Upper lobe of left lung (tissue), 6 donors: ENCODE results near the gene SCAI. TPM values are rescaled to one million over a fixed set of nuclear protein-coding genes. Genes with fewer than 3 reads are reported as not detected.

Source experiments
- ATAC-seq, 2 donors: fragments of 200-7000 bp; cut with Tn5 transposase; one replicate each; pipeline ENCODE4 v1.9.1; 2022; ENCODE audit warnings: mild to moderate bottlenecking in 2 of 2, moderate library complexity in 2 of 2; ENCODE audit not compliant: low FRiP score in 2 of 2
- DNase-seq, 2 donors: peaks; one replicate each; pipeline ENCODE4 v3.0.0-alpha.2; 2019 to 2020
- H3K27ac ChIP-seq, 4 donors: fragments of 200-600 bp; sonication (generic); one replicate each; pipeline ENCODE4 v1.5.1; 2016 to 2019
- H3K27me3 ChIP-seq, 4 donors: fragments of 200-600 bp; sonication (generic); one replicate each; pipeline ENCODE4 v1.5.1; 2017 to 2019
- H3K36me3 ChIP-seq, 4 donors: fragments of 200-600 bp; sonication (generic); one replicate each; pipeline ENCODE4 v1.5.1; 2016 to 2019
- H3K4me1 ChIP-seq, 4 donors: fragments of 200-600 bp; sonication (generic); one replicate each; pipeline ENCODE4 v1.5.1; 2018 to 2019
- H3K4me3 ChIP-seq, 4 donors: fragments of 200-600 bp; sonication (generic); one replicate each; pipeline ENCODE4 v1.5.1; 2017 to 2019; ENCODE audit warnings: mild to moderate bottlenecking in 2 of 4, moderate library complexity in 1 of 4
- H3K9me3 ChIP-seq, 4 donors: fragments of 200-600 bp; sonication (generic); one replicate each; pipeline ENCODE4 v1.5.1; 2018 to 2019
- CTCF ChIP-seq, 6 experiments: fragments of 450-650 bp in 4 of 6; fragments of 200-600 bp in 2 of 6; sonication (generic) in 2 of 6; IDR thresholded peaks; one replicate each; pipeline ENCODE4 v1.5.1; 2016 to 2019; ENCODE audit warnings: antibody characterized with exemption in 6 of 6
- EP300 ChIP-seq, 4 donors: sonication (generic); formaldehyde crosslinking; IDR thresholded peaks; one replicate each; pipeline ENCODE4 v1.5.1; 2017; ENCODE audit warnings: antibody characterized with exemption in 4 of 4, control low read depth in 2 of 4
- POLR2A ChIP-seq, 4 donors: fragments of 450-650 bp; IDR thresholded peaks; one replicate each; pipeline ENCODE4 v1.5.1; 2016 to 2017; ENCODE audit warnings: antibody characterized with exemption in 4 of 4, mild to moderate bottlenecking in 2 of 4
- POLR2AphosphoS5 ChIP-seq, 2 donors: sonication (generic); formaldehyde crosslinking; IDR thresholded peaks; one replicate each; pipeline ENCODE4 v1.5.1; 2017; ENCODE audit warnings: antibody characterized with exemption in 2 of 2
- WGBS, 2 donors: methylation state at CpG; one replicate each; pipeline ENCODE4 v1.1.5; 2017 to 2018; 5-methylcytosine and 5-hydroxymethylcytosine counted together
- total RNA-seq, 6 donors: library from RNA; depleted of rRNA in 4 of 6; stranded (reverse); fragments of >200 nt in 4 of 6; gene quantifications; one replicate each; pipeline versions ENCODE4 v1.1.0 to v1.2.1, GENCODE V29; 2016 to 2021
- donor health status: DM: no; HTN: no; CAD: no; lungs with moderate emphysema.
- donor health status: DM: no; HTN: yes; CAD: no; lungs with severe emphysema.

SCAI gene
- total RNA-seq, 6 donors from 2014 or later = 12.9 to 77.5 (median 23.4) TPM

- WGBS, 2 donors = 81 to 92% methylated on average over 2 of the region's 2 CpGs
- Histone ChIP-seq H3K27ac (no peak overlapping the region), H3K36me3 (peaks cover 0 to 10% (median 0%) of the 10 kb centered on the region in 4 donors), H3K4me3 (no peak overlapping the region), H3K9me3 (no peaks in the 10 kb centered on the region), H3K4me1 (no peaks in the 10 kb centered on the region), H3K27me3 (no peaks in the 10 kb centered on the region)
- no peak for TF ChIP-seq POLR2A (IDR thresholded peaks at IDR 0.05)
- no peak for TF ChIP-seq POLR2AphosphoS5 (IDR thresholded peaks at IDR 0.05)
- TF ChIP-seq EP300 (IDR thresholded peaks at IDR 0.05) = no peak
- no peak for TF ChIP-seq CTCF (IDR thresholded peaks at IDR 0.05)
- ATAC-seq = no peak
- DNase-seq = no peak
Measured at GRCh38 chr9:125008599-125008998, 134.7 kb downstream of the SCAI start.

DNA sequence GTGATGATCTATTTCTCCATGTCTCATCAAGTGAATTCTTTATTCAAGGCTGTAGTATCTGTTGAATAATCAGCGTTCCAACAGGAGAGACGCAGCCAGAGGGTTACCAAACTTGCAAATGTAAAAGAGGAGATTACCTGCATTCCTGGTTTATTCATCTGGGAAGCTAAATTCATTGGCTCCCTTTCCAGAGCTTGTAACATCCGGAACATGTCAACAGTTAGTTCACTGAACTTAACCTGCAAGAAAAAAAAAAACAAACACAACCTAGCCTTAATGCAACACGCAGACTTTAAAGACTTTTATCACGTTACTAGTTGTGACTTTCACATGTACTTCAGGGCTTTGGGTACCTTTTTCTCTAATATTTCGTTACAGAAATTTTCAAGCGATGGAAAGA lies 140.0 kb downstream of the SCAI start:
- no peak overlapping the region for H3K27ac ChIP-seq
- TF ChIP-seq POLR2AphosphoS5 (IDR thresholded peaks at IDR 0.05) (no peak), POLR2A (IDR thresholded peaks at IDR 0.05) (no peak), CTCF (IDR thresholded peaks at IDR 0.05) (no peak), EP300 (IDR thresholded peaks at IDR 0.05) (no peak)
- no peaks in the 10 kb centered on the region for H3K27me3 ChIP-seq
- no peak overlapping the region for H3K4me3 ChIP-seq
- no peak for ATAC-seq
- H3K36me3 ChIP-seq = peaks cover 0 to 36% (median 2%) of the 10 kb centered on the region in 4 donors
- no peak for DNase-seq
- no peaks in the 10 kb centered on the region for H3K9me3 ChIP-seq
- 95% methylated on average over 7 of the region's 7 CpGs for WGBS, 2 donors
- no peaks in the 10 kb centered on the region for H3K4me1 ChIP-seq

- no peaks in the 10 kb centered on the region for H3K4me1 ChIP-seq
- H3K4me3 ChIP-seq = no peak overlapping the region
- H3K36me3 ChIP-seq = peaks cover 0 to 7% (median 0%) of the 10 kb centered on the region in 4 donors
- DNase-seq (no peak), ATAC-seq (no peak)
- no peak overlapping the region for H3K27ac ChIP-seq
- no peaks in the 10 kb centered on the region for H3K27me3 ChIP-seq
- TF ChIP-seq CTCF (IDR thresholded peaks at IDR 0.05) (no peak), EP300 (IDR thresholded peaks at IDR 0.05) (no peak), POLR2A (IDR thresholded peaks at IDR 0.05) (no peak), POLR2AphosphoS5 (IDR thresholded peaks at IDR 0.05) (no peak)
- H3K9me3 ChIP-seq = no peaks in the 10 kb centered on the region
- WGBS, 2 donors = 95% methylated on average over 1 of the region's 1 CpG
Measured at GRCh38 chr9:124983698-124984097, 159.6 kb downstream of the SCAI start.

DNA sequence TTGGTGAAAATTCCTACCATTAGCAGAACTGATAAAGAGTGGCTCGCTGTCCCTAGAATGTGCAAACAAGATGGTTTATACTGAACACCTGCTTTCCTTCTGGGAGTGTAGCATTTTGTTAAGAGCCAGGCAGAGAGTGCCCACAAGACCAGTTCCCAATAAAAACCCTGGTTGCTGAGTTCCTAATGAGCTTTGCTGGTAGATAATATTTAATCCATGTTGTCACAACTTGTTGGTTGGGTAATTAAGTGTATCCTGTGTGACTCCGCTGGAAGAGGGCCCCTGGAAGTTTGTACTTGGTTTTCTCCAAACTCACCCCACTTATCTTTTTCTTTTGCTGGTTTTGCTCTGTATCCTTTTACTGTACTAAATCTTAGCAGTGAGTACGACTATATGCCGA lies 162.9 kb downstream of the SCAI start:
- Histone ChIP-seq H3K9me3 (no peaks in the 10 kb centered on the region), H3K27ac (no peak overlapping the region), H3K4me1 (no peaks in the 10 kb centered on the region), H3K27me3 (no peaks in the 10 kb centered on the region), H3K36me3 (peaks cover 0 to 11% (median under 1%) of the 10 kb centered on the region in 4 donors), H3K4me3 (no peak overlapping the region)
- no peak for DNase-seq
- 92 to 96% methylated on average over 4 of the region's 4 CpGs for WGBS, 2 donors
- no peak for ATAC-seq
- TF ChIP-seq POLR2A (IDR thresholded peaks at IDR 0.05) = no peak
- TF ChIP-seq CTCF (IDR thresholded peaks at IDR 0.05) = no peak
- no peak for TF ChIP-seq POLR2AphosphoS5 (IDR thresholded peaks at IDR 0.05)
- TF ChIP-seq EP300 (IDR thresholded peaks at IDR 0.05) = no peak

GRCh38 chr9:124975131-124975530 lies 168.2 kb downstream of the SCAI start:
- H3K27ac ChIP-seq = no peak overlapping the region
- DNase-seq (no peak), ATAC-seq (no peak)
- no peak overlapping the region for H3K4me3 ChIP-seq
- H3K9me3 ChIP-seq = no peaks in the 10 kb centered on the region
- no peaks in the 10 kb centered on the region for H3K4me1 ChIP-seq
- TF ChIP-seq POLR2AphosphoS5 (IDR thresholded peaks at IDR 0.05) (no peak), POLR2A (IDR thresholded peaks at IDR 0.05) (no peak), CTCF (IDR thresholded peaks at IDR 0.05) (no peak), EP300 (IDR thresholded peaks at IDR 0.05) (no peak)
- H3K36me3 ChIP-seq = peaks cover 0 to 40% (median 6%) of the 10 kb centered on the region in 4 donors
- no peaks in the 10 kb centered on the region for H3K27me3 ChIP-seq
- WGBS, 2 donors = 58 to 59% methylated on average over 2 of the region's 2 CpGs
